A549 (cell line): Measurements from ENCODE around the gene PODN.

Experiments
- CEBPB ChIP-seq, 2 experiments: fragments of >200 bp in 1 of 2; sonication (Bioruptor Twin) in 1 of 2; formaldehyde crosslinking in 1 of 2; IDR thresholded peaks; 2 replicates each; pipeline ENCODE4 v1.6.1; 2012 to 2016
- CHD2 ChIP-seq: fragments of 150-350 bp; IDR thresholded peaks from 2 replicates; pipeline ENCODE4 v1.6.1; 2014; ENCODE audit warnings: low read length; ENCODE audit not compliant: partially characterized antibody
- JUN ChIP-seq, 2 experiments: fragments of >200 bp; sonication (Bioruptor Twin); formaldehyde crosslinking; IDR thresholded peaks; 2 replicates in 1 of 2; 3 replicates in 1 of 2; pipeline ENCODE4 v1.6.1; 2016 to 2017
- MAFK ChIP-seq: fragments of 450-650 bp; IDR thresholded peaks from 2 replicates; pipeline ENCODE4 v1.6.1; 2014; ENCODE audit not compliant: partially characterized antibody
- ZFP36 ChIP-seq: fragments of 450-650 bp; IDR thresholded peaks from 2 replicates; pipeline ENCODE4 v1.6.1; 2014; ENCODE audit warnings: borderline replicate concordance; ENCODE audit not compliant: partially characterized antibody
- TF ChIP-seq, protein P1 (sequence below): fragments of 200-600 bp; sonication (generic); IDR thresholded peaks from 2 replicates; pipeline ENCODE4 v1.6.1; 2016; ENCODE audit warnings: antibody characterized with exemption, mild to moderate bottlenecking, moderate library complexity

- TF ChIP-seq, protein P1, sequence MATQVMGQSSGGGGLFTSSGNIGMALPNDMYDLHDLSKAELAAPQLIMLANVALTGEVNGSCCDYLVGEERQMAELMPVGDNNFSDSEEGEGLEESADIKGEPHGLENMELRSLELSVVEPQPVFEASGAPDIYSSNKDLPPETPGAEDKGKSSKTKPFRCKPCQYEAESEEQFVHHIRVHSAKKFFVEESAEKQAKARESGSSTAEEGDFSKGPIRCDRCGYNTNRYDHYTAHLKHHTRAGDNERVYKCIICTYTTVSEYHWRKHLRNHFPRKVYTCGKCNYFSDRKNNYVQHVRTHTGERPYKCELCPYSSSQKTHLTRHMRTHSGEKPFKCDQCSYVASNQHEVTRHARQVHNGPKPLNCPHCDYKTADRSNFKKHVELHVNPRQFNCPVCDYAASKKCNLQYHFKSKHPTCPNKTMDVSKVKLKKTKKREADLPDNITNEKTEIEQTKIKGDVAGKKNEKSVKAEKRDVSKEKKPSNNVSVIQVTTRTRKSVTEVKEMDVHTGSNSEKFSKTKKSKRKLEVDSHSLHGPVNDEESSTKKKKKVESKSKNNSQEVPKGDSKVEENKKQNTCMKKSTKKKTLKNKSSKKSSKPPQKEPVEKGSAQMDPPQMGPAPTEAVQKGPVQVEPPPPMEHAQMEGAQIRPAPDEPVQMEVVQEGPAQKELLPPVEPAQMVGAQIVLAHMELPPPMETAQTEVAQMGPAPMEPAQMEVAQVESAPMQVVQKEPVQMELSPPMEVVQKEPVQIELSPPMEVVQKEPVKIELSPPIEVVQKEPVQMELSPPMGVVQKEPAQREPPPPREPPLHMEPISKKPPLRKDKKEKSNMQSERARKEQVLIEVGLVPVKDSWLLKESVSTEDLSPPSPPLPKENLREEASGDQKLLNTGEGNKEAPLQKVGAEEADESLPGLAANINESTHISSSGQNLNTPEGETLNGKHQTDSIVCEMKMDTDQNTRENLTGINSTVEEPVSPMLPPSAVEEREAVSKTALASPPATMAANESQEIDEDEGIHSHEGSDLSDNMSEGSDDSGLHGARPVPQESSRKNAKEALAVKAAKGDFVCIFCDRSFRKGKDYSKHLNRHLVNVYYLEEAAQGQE: no peak
- no peak for TF ChIP-seq MAFK
- TF ChIP-seq CHD2: no peak
- TF ChIP-seq CEBPB (IDR thresholded peaks at IDR 0.05): no peak
- TF ChIP-seq ZFP36: no peak
- no peak for TF ChIP-seq JUN (IDR thresholded peaks at IDR 0.05)
Observed at GRCh38 chr1:53037159-53037558, 24.9 kb upstream of the PODN start.
